Esophagus squamous epithelium (tissue), 4 donors: ENCODE measurements around the gene CRADD.

Experiments
- CTCF ChIP-seq, 6 experiments: fragments of 450-650 bp in 4 of 6; fragments of 200-600 bp in 2 of 6; sonication (generic) in 2 of 6; IDR thresholded peaks; one replicate each; pipeline ENCODE4 v1.5.1; 2016 to 2019; ENCODE audit warnings: antibody characterized with exemption in 6 of 6, mild to moderate bottlenecking in 4 of 6, moderate library complexity in 4 of 6
- POLR2A ChIP-seq, 4 donors: fragments of 450-650 bp; IDR thresholded peaks; one replicate each; pipeline ENCODE4 v1.6.1; 2017; ENCODE audit warnings: antibody characterized with exemption in 4 of 4, mild to moderate bottlenecking in 4 of 4, moderate library complexity in 3 of 4

- no peak for TF ChIP-seq CTCF (IDR thresholded peaks at IDR 0.05)
- no peak for TF ChIP-seq POLR2A (IDR thresholded peaks at IDR 0.05)
Measured at GRCh38 chr12:93736640-93737178, 59.5 kb downstream of the CRADD start.
